Kidney (tissue), 14 donors: ENCODE results near the gene INSC. TPM values are rescaled to one million over a fixed set of nuclear protein-coding genes. Genes with fewer than 3 reads are reported as not detected.

Source experiments
- DNase-seq, 5 donors: peaks; one replicate each; pipeline ENCODE4 v3.0.0-alpha.2; 2013 to 2020
- FAIRE-seq: peaks from 2 replicates; lab custom pipeline; 2012; peaks lifted over from hg19 to GRCh38; lab: Jason Lieb, UNC
- H3K27ac ChIP-seq, 2 donors: one replicate each; pipeline ENCODE4 v1.7.0; 2013; ENCODE audit warnings: low read depth in 2 of 2, low read length in 2 of 2, inconsistent platforms in 1 of 2
- H3K27me3 ChIP-seq: one replicate; pipeline ENCODE4 v1.7.1; 2013; ENCODE audit warnings: low read length, inconsistent platforms; ENCODE audit not compliant: control insufficient read depth, insufficient read depth
- H3K36me3 ChIP-seq, 3 donors: one replicate each; pipeline versions ENCODE4 v1.7.0 to v1.7.1; 2013; ENCODE audit warnings: low read length in 3 of 3, control low read depth in 1 of 3, inconsistent platforms in 1 of 3; ENCODE audit not compliant: insufficient read depth in 3 of 3, control insufficient read depth in 2 of 3
- H3K4me1 ChIP-seq, 3 donors: one replicate each; pipeline versions ENCODE4 v1.7.0 to v1.7.1; 2013; ENCODE audit warnings: low read length in 3 of 3, inconsistent platforms in 1 of 3, low read depth in 1 of 3; ENCODE audit not compliant: control insufficient read depth in 2 of 3, insufficient read depth in 2 of 3
- H3K4me3 ChIP-seq, 3 donors: one replicate each; pipeline versions ENCODE4 v1.7.0 to v1.8.1; 2013; ENCODE audit warnings: low read length in 3 of 3, control low read depth in 1 of 3, inconsistent platforms in 1 of 3
- H3K9ac ChIP-seq, 3 donors: one replicate each; pipeline versions ENCODE4 v1.7.0 to v1.7.1; 2013; ENCODE audit warnings: low read length in 3 of 3, control low read depth in 1 of 3, inconsistent platforms in 1 of 3
- H3K9me3 ChIP-seq, 3 donors: one replicate each; pipeline versions ENCODE4 v1.7.0 to v1.7.1; 2013; ENCODE audit warnings: low read length in 3 of 3, control low read depth in 1 of 3, inconsistent platforms in 1 of 3; ENCODE audit not compliant: control insufficient read depth in 2 of 3, insufficient read depth in 1 of 3
- intact Hi-C: fragments of 100-400 bp; cut with DNase I; formaldehyde crosslinking; loops from one replicate; pipeline ENCODE4 v1.11.1; 2022
- polyA plus RNA-seq: library from polyadenylated mRNA; stranded (reverse); fragments of 350-450 nt; fragmentation: Illumina TruSeq; extraction: RNeasy Lipid Tissue Mini Kit (QIAGEN cat#74804); gene quantifications from one replicate; pipeline ENCODE4 v1.2.3, GENCODE V29; 2014; ENCODE audit warnings: low read depth, low replicate concordance; ENCODE audit not compliant: insufficient read depth
- total RNA-seq: library from RNA; stranded (reverse); fragmentation: NEBNext Ultra II Directional; extraction: Animal tissue kit (Norgen Biotek cat#: 25700); gene quantifications from one replicate; pipeline ENCODE4 v1.2.1, GENCODE V29; 2021
- TF ChIP-seq, protein P1 (sequence below): IDR thresholded peaks from 3 replicates; pipeline ENCODE4 v1.5.1; 2012; ENCODE audit warnings: mild to moderate bottlenecking, moderate library complexity, borderline replicate concordance; ENCODE audit not compliant: insufficient read depth; ENCODE audit errors: extremely low read depth
- donor health status: control.
- donor health status: control.
- donor health status: control.
- donor health status: control.
- donor health status: control.
- donor health status: DM: yes; HTN: yes; CAD: no.
- donor health status: Normal renal cell carcinoma (clear cell type).

The INSC gene
- total and polyA plus RNA-seq, 2 donors from 2014 or later: 0.41 to 1.3 TPM

- H3K27ac ChIP-seq: no peak overlapping the region
- no peaks in the 10 kb centered on the region for H3K9me3 ChIP-seq
- H3K9ac ChIP-seq: no peak overlapping the region
- no peaks in the 10 kb centered on the region for H3K27me3 ChIP-seq
- intact Hi-C loops: no loop called here
- no peaks in the 10 kb centered on the region for H3K4me1 ChIP-seq
- DNase-seq (no peak), FAIRE-seq (no peak)
- TF ChIP-seq, protein P1, sequence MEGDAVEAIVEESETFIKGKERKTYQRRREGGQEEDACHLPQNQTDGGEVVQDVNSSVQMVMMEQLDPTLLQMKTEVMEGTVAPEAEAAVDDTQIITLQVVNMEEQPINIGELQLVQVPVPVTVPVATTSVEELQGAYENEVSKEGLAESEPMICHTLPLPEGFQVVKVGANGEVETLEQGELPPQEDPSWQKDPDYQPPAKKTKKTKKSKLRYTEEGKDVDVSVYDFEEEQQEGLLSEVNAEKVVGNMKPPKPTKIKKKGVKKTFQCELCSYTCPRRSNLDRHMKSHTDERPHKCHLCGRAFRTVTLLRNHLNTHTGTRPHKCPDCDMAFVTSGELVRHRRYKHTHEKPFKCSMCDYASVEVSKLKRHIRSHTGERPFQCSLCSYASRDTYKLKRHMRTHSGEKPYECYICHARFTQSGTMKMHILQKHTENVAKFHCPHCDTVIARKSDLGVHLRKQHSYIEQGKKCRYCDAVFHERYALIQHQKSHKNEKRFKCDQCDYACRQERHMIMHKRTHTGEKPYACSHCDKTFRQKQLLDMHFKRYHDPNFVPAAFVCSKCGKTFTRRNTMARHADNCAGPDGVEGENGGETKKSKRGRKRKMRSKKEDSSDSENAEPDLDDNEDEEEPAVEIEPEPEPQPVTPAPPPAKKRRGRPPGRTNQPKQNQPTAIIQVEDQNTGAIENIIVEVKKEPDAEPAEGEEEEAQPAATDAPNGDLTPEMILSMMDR: no peak
- H3K36me3 ChIP-seq: no peaks in the 10 kb centered on the region
- no peak overlapping the region for H3K4me3 ChIP-seq
These were observed 30.4 kb downstream of the INSC start for GRCh38 chr11:15145151-15145550.

- FAIRE-seq (no peak), DNase-seq (no peak)
- Histone ChIP-seq H3K36me3 (no peaks in the 10 kb centered on the region), H3K4me1 (no peaks in the 10 kb centered on the region), H3K27ac (no peak overlapping the region), H3K27me3 (no peaks in the 10 kb centered on the region), H3K4me3 (no peak overlapping the region), H3K9me3 (no peaks in the 10 kb centered on the region), H3K9ac (no peak overlapping the region)
- TF ChIP-seq, protein P1: no peak
- intact Hi-C loops: no loop called here
These were observed 30.9 kb downstream of the INSC start for GRCh38 chr11:15145615-15146014.

- H3K9ac ChIP-seq: no peak overlapping the region
- H3K36me3 ChIP-seq: no peaks in the 10 kb centered on the region
- TF ChIP-seq, protein P1: no peak
- intact Hi-C loops: no loop called here
- DNase-seq: peak in 2 of 5 donors; percentile 8 to 10
- no peaks in the 10 kb centered on the region for H3K4me1 ChIP-seq
- no peak overlapping the region for H3K27ac ChIP-seq
- no peak overlapping the region for H3K4me3 ChIP-seq
- FAIRE-seq: no peak
- no peaks in the 10 kb centered on the region for H3K9me3 ChIP-seq
- H3K27me3 ChIP-seq: no peaks in the 10 kb centered on the region
These were observed 31.7 kb downstream of the INSC start for GRCh38 chr11:15146271-15147003.
